Hepatocyte (in vitro differentiated cells): ENCODE results near the gene PTPRM. TPM values are rescaled to one million over a fixed set of nuclear protein-coding genes. Genes with fewer than 3 reads are reported as not detected.

Experiments used
- DNase-seq: peaks from one replicate; pipeline ENCODE4 v3.0.0-alpha.2; 2016; ENCODE audit warnings: low spot score
- H2AFZ ChIP-seq: fragments of 200-600 bp; sonication (generic); 2 replicates; pipeline ENCODE4 v1.6.0; 2016; ENCODE audit warnings: antibody characterized with exemption, mild to moderate bottlenecking
- H3K27ac ChIP-seq: fragments of 200-600 bp; sonication (generic); 2 replicates; pipeline ENCODE4 v1.5.1; 2016; ENCODE audit warnings: mild to moderate bottlenecking
- H3K27me3 ChIP-seq: fragments of 200-600 bp; sonication (generic); 2 replicates; pipeline ENCODE4 v1.6.1; 2016
- H3K36me3 ChIP-seq: fragments of 200-600 bp; sonication (generic); replicated peaks from 2 replicates; pipeline ENCODE4 v1.5.1; 2016; ENCODE audit warnings: low read depth; ENCODE audit not compliant: insufficient read depth
- H3K4me1 ChIP-seq: fragments of 200-600 bp; sonication (generic); 2 replicates; pipeline ENCODE4 v1.5.1; 2016; ENCODE audit warnings: mild to moderate bottlenecking, moderate library complexity; ENCODE audit not compliant: insufficient read depth
- H3K4me2 ChIP-seq: fragments of 200-600 bp; sonication (generic); 2 replicates; pipeline ENCODE4 v1.6.0; 2016
- H3K4me3 ChIP-seq: fragments of 200-600 bp; sonication (generic); 2 replicates; pipeline ENCODE4 v1.5.1; 2016; ENCODE audit warnings: mild to moderate bottlenecking
- H3K79me2 ChIP-seq: fragments of 200-600 bp; sonication (generic); 2 replicates; pipeline ENCODE4 v1.6.0; 2017; ENCODE audit warnings: mild to moderate bottlenecking
- H3K9me2 ChIP-seq: fragments of 200-600 bp; sonication (generic); replicated peaks from 2 replicates; pipeline ENCODE4 v1.6.0; 2017; ENCODE audit warnings: mild to moderate bottlenecking; ENCODE audit not compliant: insufficient read depth
- H3K9me3 ChIP-seq: fragments of 200-600 bp; sonication (generic); 2 replicates; pipeline ENCODE4 v1.5.1; 2016; ENCODE audit warnings: low read depth, mild to moderate bottlenecking
- H4K20me1 ChIP-seq: fragments of 200-600 bp; sonication (generic); 2 replicates; pipeline ENCODE4 v1.6.0; 2016; ENCODE audit warnings: mild to moderate bottlenecking; ENCODE audit not compliant: insufficient read depth, poor library complexity, severe bottlenecking
- CTCF ChIP-seq: fragments of 200-600 bp; sonication (generic); IDR thresholded peaks from 2 replicates; pipeline ENCODE4 v1.5.1; 2016; ENCODE audit warnings: antibody characterized with exemption, mild to moderate bottlenecking; ENCODE audit not compliant: poor library complexity
- EZH2 ChIP-seq: fragments of 200-600 bp; sonication (generic); IDR thresholded peaks from 2 replicates; pipeline ENCODE4 v1.6.1; 2016; ENCODE audit warnings: antibody characterized with exemption, mild to moderate bottlenecking, borderline replicate concordance
- EZH2phosphoT487 ChIP-seq: fragments of 200-600 bp; sonication (generic); IDR thresholded peaks from one replicate; pipeline ENCODE4 v1.6.1; 2018; ENCODE audit warnings: antibody characterized with exemption, mild to moderate bottlenecking, low read depth, moderate library complexity; ENCODE audit not compliant: unreplicated experiment, severe bottlenecking
- WGBS: methylation state at CpG from one replicate; pipeline ENCODE4 v1.1.6; 2016; ENCODE audit warnings: low lambda C conversion rate; ENCODE audit errors: missing lambda C conversion rate; 5-methylcytosine and 5-hydroxymethylcytosine counted together
- polyA plus RNA-seq: library from polyadenylated mRNA; unstranded; fragments of >200 nt; fragmentation: Nextera tagmentation; extraction: Ambion mirVana; gene quantifications from 2 replicates; pipeline ENCODE4 v1.2.1, GENCODE V29; 2016
- total RNA-seq: library from RNA; depleted of rRNA; stranded (reverse); fragments of >200 nt; gene quantifications from 2 replicates; pipeline ENCODE4 v1.2.3, GENCODE V29; 2014

Gene PTPRM
- total and polyA plus RNA-seq, 2 experiments from 2014 or later: 26.1 to 47.4 TPM

- H3K4me2 ChIP-seq: peak overlapping the region; percentile 12
- H3K4me3 ChIP-seq: no peak overlapping the region
- no peaks in the 10 kb centered on the region for H3K9me3 ChIP-seq
- no peak for DNase-seq
- H3K9me2 ChIP-seq: no peaks in the 10 kb centered on the region
- H3K27ac ChIP-seq: no peak overlapping the region
- H3K27me3 ChIP-seq: no peaks in the 10 kb centered on the region
- TF ChIP-seq CTCF: no peak
- 20% methylated on average over 1 of the region's 1 CpG for WGBS
- H3K4me1 ChIP-seq: peaks cover 6% of the 10 kb centered on the region
- peaks cover 71% of the 10 kb centered on the region for H3K79me2 ChIP-seq
- H3K36me3 ChIP-seq: no peaks in the 10 kb centered on the region
- no peak overlapping the region for H2AFZ ChIP-seq
- H4K20me1 ChIP-seq: no peaks in the 10 kb centered on the region
Measured at GRCh38 chr18:7577706-7578105, 10.6 kb downstream of the PTPRM start.

- no peaks in the 10 kb centered on the region for H3K27me3 ChIP-seq
- no peak for TF ChIP-seq EZH2phosphoT487
- TF ChIP-seq EZH2: no peak
- TF ChIP-seq CTCF: no peak
- H3K79me2 ChIP-seq: peaks cover 60% of the 10 kb centered on the region
- no peaks in the 10 kb centered on the region for H4K20me1 ChIP-seq
- H3K9me2 ChIP-seq: no peaks in the 10 kb centered on the region
- no peak overlapping the region for H2AFZ ChIP-seq
- H3K4me3 ChIP-seq: no peak overlapping the region
- peaks cover 6% of the 10 kb centered on the region for H3K4me1 ChIP-seq
- no peak overlapping the region for H3K27ac ChIP-seq
- no peak overlapping the region for H3K4me2 ChIP-seq
- H3K36me3 ChIP-seq: no peaks in the 10 kb centered on the region
- no peaks in the 10 kb centered on the region for H3K9me3 ChIP-seq
- 66% methylated on average over 3 of the region's 3 CpGs for WGBS
- DNase-seq: no peak
Measured at GRCh38 chr18:7579176-7579917, 12.2 kb downstream of the PTPRM start.

- 83% methylated on average over 4 of the region's 4 CpGs for WGBS
- TF ChIP-seq EZH2: no peak
- TF ChIP-seq EZH2phosphoT487: no peak
- no peak for TF ChIP-seq CTCF
- H3K9me2 ChIP-seq: no peaks in the 10 kb centered on the region
- H3K9me3 ChIP-seq: no peaks in the 10 kb centered on the region
- no peak overlapping the region for H3K4me3 ChIP-seq
- no peak overlapping the region for H3K4me2 ChIP-seq
- no peaks in the 10 kb centered on the region for H3K27me3 ChIP-seq
- no peak overlapping the region for H2AFZ ChIP-seq
- H3K79me2 ChIP-seq: peaks cover 60% of the 10 kb centered on the region
- no peak overlapping the region for H3K27ac ChIP-seq
- no peak for DNase-seq
- H4K20me1 ChIP-seq: no peaks in the 10 kb centered on the region
- H3K4me1 ChIP-seq: peaks cover 6% of the 10 kb centered on the region
- H3K36me3 ChIP-seq: no peaks in the 10 kb centered on the region
Measured at GRCh38 chr18:7579918-7580542, 12.9 kb downstream of the PTPRM start.
